Stomach smooth muscle (tissue), 2 donors: ENCODE results near the gene PCDHGC4.

Experiments used
- H3K27ac ChIP-seq: one replicate; pipeline ENCODE4 v1.7.0; 2013; ENCODE audit warnings: mild to moderate bottlenecking, low read length, inconsistent platforms
- H3K27me3 ChIP-seq, 2 donors: one replicate each; pipeline ENCODE4 v1.7.0; 2013; ENCODE audit warnings: low read length in 2 of 2; ENCODE audit not compliant: insufficient read depth in 2 of 2, control insufficient read depth in 1 of 2
- H3K36me3 ChIP-seq, 2 donors: one replicate each; pipeline ENCODE4 v1.7.0; 2013; ENCODE audit warnings: low read length in 2 of 2; ENCODE audit not compliant: control insufficient read depth in 2 of 2, insufficient read depth in 2 of 2
- H3K4me1 ChIP-seq: one replicate; pipeline ENCODE4 v1.7.0; 2013; ENCODE audit warnings: low read length; ENCODE audit not compliant: control insufficient read depth, insufficient read depth
- H3K4me3 ChIP-seq, 2 donors: one replicate each; pipeline ENCODE4 v1.7.0; 2013; ENCODE audit warnings: low read length in 2 of 2
- H3K9ac ChIP-seq, 2 donors: one replicate each; pipeline ENCODE4 v1.7.0; 2013; ENCODE audit warnings: low read length in 2 of 2, mild to moderate bottlenecking in 1 of 2
- H3K9me3 ChIP-seq, 2 donors: one replicate each; pipeline ENCODE4 v1.7.0; 2013; ENCODE audit warnings: low read length in 2 of 2; ENCODE audit not compliant: control insufficient read depth in 2 of 2
- donor health status: healthy.
- donor health status: Pancreatic carcinoma.

The PCDHGC4 gene

GRCh38 chr5:141484641-141485311, at the start of gene PCDHGC4:
Gene PCDHGC4 (plus strand): TSS chr5:141485030. CDS start chr5:141485174, 144 bp downstream.
- Histone ChIP-seq H3K4me3 (peak within 1 kb of the TSS; percentile 63 to 72), H3K9ac (peak within 1 kb of the TSS; percentile 35 to 47), H3K27me3 (no peaks in the 10 kb centered on the region), H3K4me1 (peaks cover 48% of the 10 kb centered on the region), H3K27ac (no peak within 1 kb of the TSS), H3K9me3 (no peaks in the 10 kb centered on the region), H3K36me3 (peaks cover 3 to 8% of the 10 kb centered on the region in 2 donors)

GRCh38 chr5:141437221-141437620, 47.6 kb upstream of the PCDHGC4 start:
- Histone ChIP-seq H3K27ac (no peak overlapping the region), H3K4me1 (no peaks in the 10 kb centered on the region), H3K9ac (no peak overlapping the region), H3K9me3 (peaks cover 6 to 58% of the 10 kb centered on the region in 2 donors), H3K36me3 (peaks cover 0 to 3% of the 10 kb centered on the region in 2 donors), H3K27me3 (no peaks in the 10 kb centered on the region), H3K4me3 (no peak overlapping the region)

DNA sequence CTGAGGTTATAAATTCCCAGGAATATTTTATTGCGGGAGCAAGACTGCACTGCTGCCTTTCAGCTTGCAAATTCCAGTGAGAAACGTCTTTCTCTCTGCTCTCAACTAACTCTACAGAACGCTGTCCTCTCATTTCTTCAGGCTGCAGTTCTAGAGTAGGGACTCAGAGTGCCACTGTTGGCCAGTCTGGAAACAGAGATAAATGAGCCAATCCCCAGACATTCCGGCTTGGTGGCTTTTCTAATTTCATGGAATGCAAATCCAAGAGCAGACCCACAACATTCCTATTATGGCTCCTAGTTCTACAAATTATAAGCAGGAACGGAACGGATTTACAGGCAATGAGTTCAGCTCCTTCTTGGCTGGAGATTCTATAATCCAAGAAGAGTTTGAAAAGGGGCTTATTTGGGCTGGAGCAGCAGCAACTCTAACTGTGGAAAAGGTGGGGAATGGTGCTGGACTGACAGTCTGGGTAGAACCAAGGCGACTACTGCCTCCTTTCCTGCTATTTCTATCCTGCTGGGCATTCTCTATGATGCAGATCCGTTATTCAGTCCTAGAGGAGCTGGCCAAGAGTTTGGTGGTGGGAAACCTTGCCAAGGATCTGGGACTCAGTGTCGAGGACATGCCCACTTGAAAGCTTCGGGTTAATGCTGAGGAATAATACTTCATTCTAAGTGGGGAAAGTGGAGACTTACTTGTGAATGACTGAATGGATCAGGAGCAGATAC, 45.3 kb upstream of the PCDHGC4 start:
- Histone ChIP-seq H3K9ac (no peak overlapping the region), H3K27ac (no peak overlapping the region), H3K36me3 (peaks cover 0 to 3% of the 10 kb centered on the region in 2 donors), H3K4me1 (no peaks in the 10 kb centered on the region), H3K9me3 (peaks cover 9 to 47% of the 10 kb centered on the region in 2 donors), H3K4me3 (no peak overlapping the region), H3K27me3 (no peaks in the 10 kb centered on the region)

GRCh38 chr5:141440341-141440740, 44.5 kb upstream of the PCDHGC4 start:
- no peak overlapping the region for H3K9ac ChIP-seq
- H3K4me1 ChIP-seq = no peaks in the 10 kb centered on the region
- no peaks in the 10 kb centered on the region for H3K27me3 ChIP-seq
- H3K9me3 ChIP-seq = peaks cover 9 to 49% of the 10 kb centered on the region in 2 donors
- H3K36me3 ChIP-seq = peaks cover 0 to 3% of the 10 kb centered on the region in 2 donors
- no peak overlapping the region for H3K27ac ChIP-seq
- H3K4me3 ChIP-seq = peak overlapping the region in 1 of 2 donors; percentile 14

GRCh38 chr5:141441571-141442170, 43.2 kb upstream of the PCDHGC4 start:
- Histone ChIP-seq H3K4me1 (no peaks in the 10 kb centered on the region), H3K27me3 (no peaks in the 10 kb centered on the region), H3K36me3 (peaks cover 0 to 3% of the 10 kb centered on the region in 2 donors), H3K4me3 (no peak overlapping the region), H3K27ac (no peak overlapping the region), H3K9me3 (peaks cover 9 to 46% of the 10 kb centered on the region in 2 donors), H3K9ac (no peak overlapping the region)

- H3K36me3 ChIP-seq = no peaks in the 10 kb centered on the region
- H3K9me3 ChIP-seq = no peaks in the 10 kb centered on the region
- no peak overlapping the region for H3K27ac ChIP-seq
- H3K9ac ChIP-seq = no peak overlapping the region
- no peak overlapping the region for H3K4me3 ChIP-seq
- H3K27me3 ChIP-seq = no peaks in the 10 kb centered on the region
- no peaks in the 10 kb centered on the region for H3K4me1 ChIP-seq
Observed at GRCh38 chr5:141465351-141465750, 19.5 kb upstream of the PCDHGC4 start.

DNA sequence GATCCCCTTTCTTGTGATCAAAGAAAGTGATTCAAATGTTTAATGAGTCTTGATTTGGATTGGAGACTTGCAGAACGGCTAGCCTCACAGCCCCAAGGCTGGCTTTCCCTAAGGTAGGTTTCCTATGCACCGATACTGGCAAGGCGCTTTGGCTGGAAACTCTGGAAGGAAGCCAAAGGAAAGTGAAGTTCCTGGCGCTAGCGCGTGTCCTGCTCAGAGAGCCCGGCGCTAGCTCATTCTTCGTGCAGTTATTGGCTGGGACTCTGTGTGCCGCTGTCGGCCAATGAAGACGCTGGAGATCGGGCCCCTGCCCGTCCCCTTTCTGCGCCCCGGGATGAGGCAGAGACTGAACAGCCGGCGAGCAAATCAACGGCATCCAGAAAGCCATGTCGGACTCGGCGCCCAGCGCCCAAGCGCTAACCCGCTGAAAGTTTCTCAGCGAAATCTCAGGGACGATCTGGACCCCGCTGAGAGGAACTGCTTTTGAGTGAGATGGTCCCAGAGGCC, 9.2 kb upstream of the PCDHGC4 start, which contains the start of gene PCDHGC3:
Gene PCDHGC3, plus strand, starts transcription at position 342 of the 507 bp plus-strand sequence. Its CDS starts 151 bp downstream, at position 493.
- Histone ChIP-seq H3K9me3 (no peaks in the 10 kb centered on the region), H3K4me3 (peak within 1 kb of the TSS; percentile 84 to 99), H3K36me3 (peaks cover 0 to 2% of the 10 kb centered on the region in 2 donors), H3K4me1 (peaks cover 36% of the 10 kb centered on the region), H3K27ac (peak within 1 kb of the TSS; percentile 92), H3K9ac (peak within 1 kb of the TSS; percentile 84 to 95), H3K27me3 (no peaks in the 10 kb centered on the region)

DNA sequence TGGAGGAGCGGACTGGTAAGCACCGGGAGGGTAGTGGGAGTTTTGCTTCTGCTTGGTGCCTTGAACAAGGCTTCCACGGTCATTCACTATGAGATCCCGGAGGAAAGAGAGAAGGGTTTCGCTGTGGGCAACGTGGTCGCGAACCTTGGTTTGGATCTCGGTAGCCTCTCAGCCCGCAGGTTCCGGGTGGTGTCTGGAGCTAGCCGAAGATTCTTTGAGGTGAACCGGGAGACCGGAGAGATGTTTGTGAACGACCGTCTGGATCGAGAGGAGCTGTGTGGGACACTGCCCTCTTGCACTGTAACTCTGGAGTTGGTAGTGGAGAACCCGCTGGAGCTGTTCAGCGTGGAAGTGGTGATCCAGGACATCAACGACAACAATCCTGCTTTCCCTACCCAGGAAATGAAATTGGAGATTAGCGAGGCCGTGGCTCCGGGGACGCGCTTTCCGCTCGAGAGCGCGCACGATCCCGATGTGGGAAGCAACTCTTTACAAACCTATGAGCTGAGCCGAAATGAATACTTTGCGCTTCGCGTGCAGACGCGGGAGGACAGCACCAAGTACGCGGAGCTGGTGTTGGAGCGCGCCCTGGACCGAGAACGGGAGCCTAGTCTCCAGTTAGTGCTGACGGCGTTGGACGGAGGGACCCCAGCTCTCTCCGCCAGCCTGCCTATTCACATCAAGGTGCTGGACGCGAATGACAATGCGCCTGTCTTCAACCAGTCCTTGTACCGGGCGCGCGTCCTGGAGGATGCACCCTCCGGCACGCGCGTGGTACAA, 8.5 kb upstream of the PCDHGC4 start:
- peak overlapping the region; percentile 84 to 99 for H3K4me3 ChIP-seq
- peaks cover 0 to 2% of the 10 kb centered on the region in 2 donors for H3K36me3 ChIP-seq
- H3K9me3 ChIP-seq = no peaks in the 10 kb centered on the region
- H3K27me3 ChIP-seq = no peaks in the 10 kb centered on the region
- H3K9ac ChIP-seq = peak overlapping the region; percentile 84 to 95
- peak overlapping the region; percentile 92 for H3K27ac ChIP-seq
- H3K4me1 ChIP-seq = peaks cover 39% of the 10 kb centered on the region

- H3K9me3 ChIP-seq = no peaks in the 10 kb centered on the region
- peaks cover 39% of the 10 kb centered on the region for H3K4me1 ChIP-seq
- H3K27me3 ChIP-seq = no peaks in the 10 kb centered on the region
- H3K36me3 ChIP-seq = peaks cover 0 to 2% of the 10 kb centered on the region in 2 donors
- H3K9ac ChIP-seq = peak overlapping the region; percentile 84 to 95
- peak overlapping the region; percentile 84 to 99 for H3K4me3 ChIP-seq
- peak overlapping the region; percentile 92 for H3K27ac ChIP-seq
Observed at GRCh38 chr5:141477044-141477575, 7.7 kb upstream of the PCDHGC4 start.

DNA sequence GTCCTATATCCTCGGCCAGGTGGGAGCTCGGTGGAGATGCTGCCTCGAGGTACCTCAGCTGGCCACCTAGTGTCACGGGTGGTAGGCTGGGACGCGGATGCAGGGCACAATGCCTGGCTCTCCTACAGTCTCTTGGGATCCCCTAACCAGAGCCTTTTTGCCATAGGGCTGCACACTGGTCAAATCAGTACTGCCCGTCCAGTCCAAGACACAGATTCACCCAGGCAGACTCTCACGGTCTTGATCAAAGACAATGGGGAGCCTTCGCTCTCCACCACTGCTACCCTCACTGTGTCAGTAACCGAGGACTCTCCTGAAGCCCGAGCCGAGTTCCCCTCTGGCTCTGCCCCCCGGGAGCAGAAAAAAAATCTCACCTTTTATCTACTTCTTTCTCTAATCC, 7.0 kb upstream of the PCDHGC4 start:
- Histone ChIP-seq H3K9me3 (no peaks in the 10 kb centered on the region), H3K27me3 (no peaks in the 10 kb centered on the region), H3K9ac (peak overlapping the region in 1 of 2 donors; percentile 17), H3K27ac (no peak overlapping the region), H3K4me3 (peak overlapping the region; percentile 84 to 99), H3K36me3 (peaks cover 0 to 2% of the 10 kb centered on the region in 2 donors), H3K4me1 (peaks cover 39% of the 10 kb centered on the region)
